IPS-18a (cell line): Measurements from ENCODE around the gene NPC1.
"Not testable (repeated sequence)": the region's sequence is repeated elsewhere in the genome, so short reads cannot be mapped to it uniquely, and the experiment has no call there.

Source experiments
- H3K27ac ChIP-seq: one replicate; pipeline ENCODE4 v1.5.1; 2013; ENCODE audit warnings: low read length
- H3K27me3 ChIP-seq: one replicate; pipeline ENCODE4 v1.6.1; 2013; ENCODE audit warnings: mild to moderate bottlenecking, low read length; ENCODE audit not compliant: control insufficient read depth, insufficient read depth
- H3K36me3 ChIP-seq: one replicate; pipeline ENCODE4 v1.6.1; 2013; ENCODE audit warnings: low read depth, low read length; ENCODE audit not compliant: control insufficient read depth
- H3K4me1 ChIP-seq: one replicate; pipeline ENCODE4 v1.6.1; 2013; ENCODE audit warnings: low read depth, low read length; ENCODE audit not compliant: control insufficient read depth
- H3K4me3 ChIP-seq: one replicate; pipeline ENCODE4 v1.5.1; 2013; ENCODE audit warnings: low read length
- H3K9ac ChIP-seq: one replicate; pipeline ENCODE4 v1.6.1; 2013; ENCODE audit warnings: mild to moderate bottlenecking, low read length, moderate library complexity
- H3K9me3 ChIP-seq: one replicate; pipeline ENCODE4 v1.6.1; 2013; ENCODE audit warnings: low read depth, low read length; ENCODE audit not compliant: control insufficient read depth

Gene NPC1

GRCh38 chr18:23623040-23623439, 36.7 kb upstream of the NPC1 start:
- Histone ChIP-seq H3K9ac (no peak overlapping the region), H3K27ac (no peak overlapping the region), H3K27me3 (peaks cover 41% of the 10 kb centered on the region), H3K4me1 (peaks cover 3% of the 10 kb centered on the region), H3K4me3 (no peak overlapping the region), H3K9me3 (no peaks in the 10 kb centered on the region), H3K36me3 (no peaks in the 10 kb centered on the region)

- Histone ChIP-seq H3K9me3 (no peaks in the 10 kb centered on the region), H3K27ac (no peak overlapping the region), H3K4me1 (peaks cover 7% of the 10 kb centered on the region), H3K27me3 (peaks cover 51% of the 10 kb centered on the region), H3K9ac (peak overlapping the region; percentile 48), H3K4me3 (peak overlapping the region; percentile 66), H3K36me3 (no peaks in the 10 kb centered on the region)
Observed at GRCh38 chr18:23619388-23619881, 33.1 kb upstream of the NPC1 start.

- no peaks in the 10 kb centered on the region for H3K9me3 ChIP-seq
- no peak overlapping the region for H3K27ac ChIP-seq
- H3K36me3 ChIP-seq = no peaks in the 10 kb centered on the region
- H3K27me3 ChIP-seq = peaks cover 51% of the 10 kb centered on the region
- peak overlapping the region; percentile 66 for H3K4me3 ChIP-seq
- peaks cover 7% of the 10 kb centered on the region for H3K4me1 ChIP-seq
- H3K9ac ChIP-seq = peak overlapping the region; percentile 48
Observed at GRCh38 chr18:23618862-23619387, 32.6 kb upstream of the NPC1 start.

- Histone ChIP-seq H3K9ac (no peak overlapping the region), H3K27me3 (peaks cover 51% of the 10 kb centered on the region), H3K4me1 (peaks cover 7% of the 10 kb centered on the region), H3K27ac (no peak overlapping the region), H3K4me3 (no peak overlapping the region), H3K36me3 (no peaks in the 10 kb centered on the region), H3K9me3 (no peaks in the 10 kb centered on the region)
Observed at GRCh38 chr18:23617412-23618014, 31.2 kb upstream of the NPC1 start.

GRCh38 chr18:23616258-23616657, 30.0 kb upstream of the NPC1 start:
- Histone ChIP-seq H3K27ac (no peak overlapping the region), H3K9ac (no peak overlapping the region), H3K36me3 (no peaks in the 10 kb centered on the region), H3K9me3 (no peaks in the 10 kb centered on the region), H3K4me1 (peaks cover 7% of the 10 kb centered on the region), H3K4me3 (no peak overlapping the region), H3K27me3 (peaks cover 42% of the 10 kb centered on the region)

GRCh38 chr18:23614891-23615290, 28.6 kb upstream of the NPC1 start:
- no peaks in the 10 kb centered on the region for H3K36me3 ChIP-seq
- H3K4me1 ChIP-seq = peaks cover 7% of the 10 kb centered on the region
- H3K27me3 ChIP-seq = peaks cover 28% of the 10 kb centered on the region
- no peaks in the 10 kb centered on the region for H3K9me3 ChIP-seq
- H3K27ac ChIP-seq = no peak overlapping the region
- H3K9ac ChIP-seq = no peak overlapping the region
- H3K4me3 ChIP-seq = no peak overlapping the region

GRCh38 chr18:23614413-23614812, 28.1 kb upstream of the NPC1 start:
- Histone ChIP-seq H3K4me1 (peaks cover 7% of the 10 kb centered on the region), H3K9me3 (no peaks in the 10 kb centered on the region), H3K36me3 (no peaks in the 10 kb centered on the region), H3K27ac (no peak overlapping the region), H3K4me3 (no peak overlapping the region), H3K9ac (no peak overlapping the region), H3K27me3 (peaks cover 23% of the 10 kb centered on the region)

- not testable (repeated sequence) for H3K36me3 ChIP-seq, H3K4me1 ChIP-seq, H3K27ac ChIP-seq, H3K4me3 ChIP-seq, H3K9ac ChIP-seq, H3K9me3 ChIP-seq
- H3K27me3 ChIP-seq = peaks cover 10% of the 10 kb centered on the region
Observed at GRCh38 chr18:23613091-23613475, 26.8 kb upstream of the NPC1 start.

GRCh38 chr18:23612434-23613090, 26.3 kb upstream of the NPC1 start:
- Histone ChIP-seq H3K27me3 (peaks cover 5% of the 10 kb centered on the region), H3K36me3 (no peaks in the 10 kb centered on the region), H3K4me1 (no peaks in the 10 kb centered on the region), H3K9ac (no peak overlapping the region), H3K27ac (no peak overlapping the region), H3K9me3 (no peaks in the 10 kb centered on the region), H3K4me3 (no peak overlapping the region)

- no peak overlapping the region for H3K27ac ChIP-seq
- no peaks in the 10 kb centered on the region for H3K4me1 ChIP-seq
- no peaks in the 10 kb centered on the region for H3K27me3 ChIP-seq
- H3K9me3 ChIP-seq = no peaks in the 10 kb centered on the region
- H3K36me3 ChIP-seq = no peaks in the 10 kb centered on the region
- H3K4me3 ChIP-seq = no peak overlapping the region
- H3K9ac ChIP-seq = no peak overlapping the region
Observed at GRCh38 chr18:23609390-23610023, 23.2 kb upstream of the NPC1 start.

DNA sequence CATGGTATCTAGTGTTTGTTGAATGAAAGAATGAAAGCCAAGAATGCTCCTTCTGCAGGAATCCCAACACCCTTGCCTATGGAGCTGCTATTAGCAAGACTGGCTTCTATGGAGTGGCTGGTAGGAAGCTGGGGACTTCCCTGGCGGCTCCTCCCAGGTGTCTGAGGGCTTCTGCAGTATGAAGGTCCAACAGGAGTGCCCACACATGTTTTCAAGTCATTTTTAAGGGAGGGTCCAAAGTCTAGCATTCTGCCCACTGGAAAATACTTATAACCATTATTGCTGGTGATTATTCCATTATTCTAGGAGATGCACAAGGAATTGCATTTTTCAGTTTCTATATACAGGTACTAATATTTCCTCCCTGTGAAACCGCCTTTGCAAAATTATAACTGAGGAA, 21.9 kb upstream of the NPC1 start:
- Histone ChIP-seq H3K4me1 (no peaks in the 10 kb centered on the region), H3K4me3 (no peak overlapping the region)

More for the DNA sequence above, 21.9 kb upstream of the NPC1 start:
- Histone ChIP-seq H3K27ac (no peak overlapping the region), H3K9ac (no peak overlapping the region), H3K36me3 (no peaks in the 10 kb centered on the region), H3K27me3 (no peaks in the 10 kb centered on the region), H3K9me3 (no peaks in the 10 kb centered on the region)
